ENCODE results near the gene SYCP2L.

SYCP2L gene

DNA sequence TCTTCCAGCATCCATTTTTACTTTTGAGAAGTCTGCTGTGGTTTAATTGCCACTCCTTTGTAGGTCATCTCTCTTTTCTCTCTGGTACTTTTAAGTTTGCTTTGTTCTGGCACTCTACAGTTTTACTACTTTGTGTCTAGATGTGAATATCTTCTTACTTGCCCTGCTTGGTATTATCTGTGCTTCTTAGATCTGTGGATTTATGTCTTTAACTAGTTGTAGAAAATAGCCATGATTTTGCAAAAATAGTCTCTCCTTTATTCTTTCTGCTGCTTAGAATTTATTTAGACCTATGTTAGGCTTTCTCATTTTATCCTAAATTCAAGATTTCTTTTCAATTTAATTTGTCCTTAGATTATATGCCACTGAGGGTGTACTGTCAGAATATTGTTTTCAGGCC is 43.3 kb upstream of the SYCP2L start:
- no peak overlapping the region for H2AFZ ChIP-seq (ENCODE audit: insufficient read depth, low read length, poor library complexity)

DNA sequence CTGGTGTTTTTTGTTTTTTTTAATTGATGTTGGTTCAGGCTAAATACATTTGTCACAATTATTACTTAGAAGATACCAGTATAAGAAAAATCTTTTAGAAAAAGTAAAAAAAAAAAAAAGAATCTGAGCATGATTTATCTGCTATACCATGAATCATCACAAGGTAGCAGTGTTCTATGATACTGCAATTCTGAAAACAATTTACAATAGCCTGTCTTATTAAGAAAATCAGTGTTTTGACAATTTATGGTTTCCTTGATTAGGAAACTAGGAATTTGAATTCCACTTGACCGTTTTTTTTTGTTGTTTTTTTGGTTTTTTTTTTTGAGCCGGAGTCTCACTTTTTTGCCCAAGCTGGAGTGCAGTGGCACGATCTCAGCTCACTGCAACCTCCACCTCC is 39.2 kb upstream of the SYCP2L start:
- Histone ChIP-seq H3K23ac (ENCODE audit: low read length) (no peak overlapping the region), H2AK5ac (ENCODE audit: low read length) (no peak overlapping the region), H3K4me2 (ENCODE audit: low read length) (no peak overlapping the region), H2BK12ac (ENCODE audit: low read length) (no peak overlapping the region), H3K9ac (ENCODE audit: low read length) (no peak overlapping the region), H3K36me3 (ENCODE audit: control insufficient read depth in 1 of 2, insufficient read depth in 2 of 2, low read length in 2 of 2) (no peaks in the 10 kb centered on the region), H3K4me1 (ENCODE audit: control insufficient read depth in 1 of 2, insufficient read depth in 2 of 2, low read length in 2 of 2) (peaks cover 0 to 3% of the 10 kb centered on the region in 2 experiments), H4K8ac (ENCODE audit: low read depth, low read length) (no peak overlapping the region), H3K79me2 (ENCODE audit: control insufficient read depth, insufficient read depth, low read length, poor library complexity) (no peaks in the 10 kb centered on the region), H2BK120ac (ENCODE audit: insufficient read depth, low read length, poor library complexity) (no peak overlapping the region), H3K18ac (ENCODE audit: low read length) (no peak overlapping the region), H4K91ac (ENCODE audit: low read depth, low read length) (no peak overlapping the region), H3K14ac (ENCODE audit: low read length) (no peak overlapping the region), H3K79me1 (ENCODE audit: low read length) (no peaks in the 10 kb centered on the region), H4K12ac (ENCODE audit: low read depth, low read length) (no peak overlapping the region), H3K9me3 (ENCODE audit: insufficient read depth, low read depth, low read length) (peaks cover 1% of the 10 kb centered on the region), H3K4me3 (ENCODE audit: low read depth, low read length) (no peak overlapping the region), H2BK5ac (ENCODE audit: low read depth, low read length, poor library complexity) (no peak overlapping the region), H3K4ac (ENCODE audit: low read depth, low read length) (no peak overlapping the region), H3K27me3 (ENCODE audit: insufficient read depth, low read length) (no peaks in the 10 kb centered on the region), H3K27ac (ENCODE audit: low read depth, low read length) (no peak overlapping the region), H2AFZ (ENCODE audit: insufficient read depth, low read length, poor library complexity) (no peak overlapping the region)
- WGBS (ENCODE audit: extremely low coverage, insufficient coverage, insufficient read length), result no CpG with 5 or more reads among the region's 3 CpGs
- peak in 1 of 2 donors; percentile 24 for DNase-seq

More for the DNA sequence above, 43.3 kb upstream of the SYCP2L start:
- Histone ChIP-seq H3K79me1 (ENCODE audit: low read length) (no peaks in the 10 kb centered on the region), H4K12ac (ENCODE audit: low read depth, low read length) (no peak overlapping the region), H3K4me2 (ENCODE audit: low read length) (no peak overlapping the region), H3K4me3 (ENCODE audit: low read depth, low read length) (no peak overlapping the region), H2BK12ac (ENCODE audit: low read length) (no peak overlapping the region), H3K9ac (ENCODE audit: low read length) (no peak overlapping the region), H2BK120ac (ENCODE audit: insufficient read depth, low read length, poor library complexity) (no peak overlapping the region), H3K27ac (ENCODE audit: low read depth, low read length) (no peak overlapping the region), H2BK5ac (ENCODE audit: low read depth, low read length, poor library complexity) (no peak overlapping the region), H3K9me3 (ENCODE audit: insufficient read depth, low read depth, low read length) (no peaks in the 10 kb centered on the region), H3K23ac (ENCODE audit: low read length) (no peak overlapping the region), H2AK5ac (ENCODE audit: low read length) (no peak overlapping the region), H3K36me3 (ENCODE audit: control insufficient read depth in 1 of 2, insufficient read depth in 2 of 2, low read length in 2 of 2) (no peaks in the 10 kb centered on the region), H4K91ac (ENCODE audit: low read depth, low read length) (no peak overlapping the region), H4K8ac (ENCODE audit: low read depth, low read length) (no peak overlapping the region), H3K4ac (ENCODE audit: low read depth, low read length) (no peak overlapping the region), H3K14ac (ENCODE audit: low read length) (no peak overlapping the region), H3K79me2 (ENCODE audit: control insufficient read depth, insufficient read depth, low read length, poor library complexity) (no peaks in the 10 kb centered on the region), H3K27me3 (ENCODE audit: insufficient read depth, low read length) (no peaks in the 10 kb centered on the region), H3K18ac (ENCODE audit: low read length) (no peak overlapping the region), H3K4me1 (ENCODE audit: control insufficient read depth in 1 of 2, insufficient read depth in 2 of 2, low read length in 2 of 2) (no peaks in the 10 kb centered on the region)
- DNase-seq, result no peak

GRCh38 chr6:10849901-10850300 is 37.0 kb upstream of the SYCP2L start:
- WGBS (ENCODE audit: extremely low coverage, insufficient coverage, insufficient read length), result no CpG with 5 or more reads among the region's 4 CpGs

DNA sequence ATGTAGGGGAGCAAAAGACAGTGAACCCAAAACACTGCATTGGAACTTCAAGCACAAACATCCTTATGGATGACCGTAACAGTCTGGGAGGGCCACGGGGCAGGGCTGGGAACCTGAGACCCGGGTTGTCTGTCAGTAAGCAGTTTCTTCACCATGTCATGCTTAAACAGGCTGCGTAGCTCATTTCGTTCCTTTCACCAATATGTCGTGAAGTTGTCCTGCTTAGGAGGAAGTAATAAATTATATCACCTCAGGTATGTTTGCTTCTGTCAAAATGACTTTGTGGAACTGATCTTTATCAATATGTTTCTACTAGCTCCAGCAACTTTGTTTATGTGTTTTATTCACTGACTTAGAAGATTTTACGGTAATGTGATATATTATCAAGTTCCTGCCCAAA is 36.1 kb upstream of the SYCP2L start:
- Histone ChIP-seq H3K27me3 (ENCODE audit: insufficient read depth, low read length) (no peaks in the 10 kb centered on the region), H3K9me3 (ENCODE audit: insufficient read depth, low read depth, low read length) (peaks cover 4% of the 10 kb centered on the region), H3K79me2 (ENCODE audit: control insufficient read depth, insufficient read depth, low read length, poor library complexity) (no peaks in the 10 kb centered on the region), H2BK120ac (ENCODE audit: insufficient read depth, low read length, poor library complexity) (no peak overlapping the region), H2BK12ac (ENCODE audit: low read length) (no peak overlapping the region), H3K23ac (ENCODE audit: low read length) (peak overlapping the region; percentile 40), H3K4me3 (ENCODE audit: low read depth, low read length) (no peak overlapping the region), H3K4ac (ENCODE audit: low read depth, low read length) (no peak overlapping the region), H4K91ac (ENCODE audit: low read depth, low read length) (no peak overlapping the region), H3K4me2 (ENCODE audit: low read length) (no peak overlapping the region), H3K14ac (ENCODE audit: low read length) (no peak overlapping the region), H3K18ac (ENCODE audit: low read length) (no peak overlapping the region), H3K79me1 (ENCODE audit: low read length) (no peaks in the 10 kb centered on the region), H3K4me1 (ENCODE audit: control insufficient read depth in 1 of 2, insufficient read depth in 2 of 2, low read length in 2 of 2) (peaks cover 0 to 3% of the 10 kb centered on the region in 2 experiments), H4K8ac (ENCODE audit: low read depth, low read length) (no peak overlapping the region), H4K12ac (ENCODE audit: low read depth, low read length) (no peak overlapping the region), H2BK5ac (ENCODE audit: low read depth, low read length, poor library complexity) (no peak overlapping the region), H3K9ac (ENCODE audit: low read length) (no peak overlapping the region), H3K27ac (ENCODE audit: low read depth, low read length) (no peak overlapping the region), H2AK5ac (ENCODE audit: low read length) (no peak overlapping the region), H3K36me3 (ENCODE audit: control insufficient read depth in 1 of 2, insufficient read depth in 2 of 2, low read length in 2 of 2) (no peaks in the 10 kb centered on the region), H2AFZ (ENCODE audit: insufficient read depth, low read length, poor library complexity) (no peak overlapping the region)
- DNase-seq, result no peak
- WGBS (ENCODE audit: extremely low coverage, insufficient coverage, insufficient read length), result no CpG with 5 or more reads among the region's 7 CpGs

More at GRCh38 chr6:10849901-10850300, 37.0 kb upstream of the SYCP2L start:
- H3K79me1 ChIP-seq (ENCODE audit: low read length), result no peaks in the 10 kb centered on the region
- no peak overlapping the region for H3K18ac ChIP-seq (ENCODE audit: low read length)
- no peaks in the 10 kb centered on the region for H3K36me3 ChIP-seq (ENCODE audit: control insufficient read depth in 1 of 2, insufficient read depth in 2 of 2, low read length in 2 of 2)
- DNase-seq, result no peak
- no peaks in the 10 kb centered on the region for H3K79me2 ChIP-seq (ENCODE audit: control insufficient read depth, insufficient read depth, low read length, poor library complexity)
- no peak overlapping the region for H4K12ac ChIP-seq (ENCODE audit: low read depth, low read length)
- no peak overlapping the region for H3K4me2 ChIP-seq (ENCODE audit: low read length)
- H3K14ac ChIP-seq (ENCODE audit: low read length), result no peak overlapping the region
- H4K91ac ChIP-seq (ENCODE audit: low read depth, low read length), result no peak overlapping the region
- H2BK5ac ChIP-seq (ENCODE audit: low read depth, low read length, poor library complexity), result no peak overlapping the region
- H3K4me1 ChIP-seq (ENCODE audit: control insufficient read depth in 1 of 2, insufficient read depth in 2 of 2, low read length in 2 of 2), result peaks cover 0 to 3% of the 10 kb centered on the region in 2 experiments
- H3K23ac ChIP-seq (ENCODE audit: low read length), result no peak overlapping the region
- no peak overlapping the region for H4K8ac ChIP-seq (ENCODE audit: low read depth, low read length)
- no peak overlapping the region for H2AFZ ChIP-seq (ENCODE audit: insufficient read depth, low read length, poor library complexity)
- H2AK5ac ChIP-seq (ENCODE audit: low read length), result no peak overlapping the region
- no peaks in the 10 kb centered on the region for H3K27me3 ChIP-seq (ENCODE audit: insufficient read depth, low read length)
- no peak overlapping the region for H2BK120ac ChIP-seq (ENCODE audit: insufficient read depth, low read length, poor library complexity)
- H3K9me3 ChIP-seq (ENCODE audit: insufficient read depth, low read depth, low read length), result peaks cover 1% of the 10 kb centered on the region
- H2BK12ac ChIP-seq (ENCODE audit: low read length), result no peak overlapping the region
- H3K4me3 ChIP-seq (ENCODE audit: low read depth, low read length), result no peak overlapping the region
- H3K9ac ChIP-seq (ENCODE audit: low read length), result no peak overlapping the region
- no peak overlapping the region for H3K4ac ChIP-seq (ENCODE audit: low read depth, low read length)
- H3K27ac ChIP-seq (ENCODE audit: low read depth, low read length), result no peak overlapping the region

Data from trophoblast cell (in vitro differentiated cells and primary cell).